Measurements from ENCODE around the gene DYNC2LI1.

The DYNC2LI1 gene

GRCh38 chr2:43824951-43825493 is 51.2 kb downstream of the DYNC2LI1 start:
- Mint-ChIP-seq H3K4me3 (no peak overlapping the region), H3K9me3 (no peaks in the 10 kb centered on the region), H3K36me3 (ENCODE audit: insufficient read depth) (no peaks in the 10 kb centered on the region), H3K4me1 (no peaks in the 10 kb centered on the region), H3K27me3 (peaks cover 63% of the 10 kb centered on the region), H3K27ac (ENCODE audit: low read depth) (no peak overlapping the region)
- DNase-seq (ENCODE audit: low spot score in 2 of 2): no peak
- no peak for ATAC-seq (replicated peaks; ENCODE audit: extremely low read depth, poor library complexity, severe bottlenecking)

- DNase-seq (ENCODE audit: low spot score in 2 of 2) (no peak), ATAC-seq (replicated peaks; ENCODE audit: extremely low read depth, poor library complexity, severe bottlenecking) (no peak)
- Mint-ChIP-seq H3K9me3 (no peaks in the 10 kb centered on the region), H3K4me3 (no peak overlapping the region), H3K27ac (ENCODE audit: low read depth) (no peak overlapping the region), H3K27me3 (peaks cover 66% of the 10 kb centered on the region), H3K4me1 (no peaks in the 10 kb centered on the region), H3K36me3 (ENCODE audit: insufficient read depth) (no peaks in the 10 kb centered on the region)
Measured at GRCh38 chr2:43825841-43826240, 52.0 kb downstream of the DYNC2LI1 start.

DNA sequence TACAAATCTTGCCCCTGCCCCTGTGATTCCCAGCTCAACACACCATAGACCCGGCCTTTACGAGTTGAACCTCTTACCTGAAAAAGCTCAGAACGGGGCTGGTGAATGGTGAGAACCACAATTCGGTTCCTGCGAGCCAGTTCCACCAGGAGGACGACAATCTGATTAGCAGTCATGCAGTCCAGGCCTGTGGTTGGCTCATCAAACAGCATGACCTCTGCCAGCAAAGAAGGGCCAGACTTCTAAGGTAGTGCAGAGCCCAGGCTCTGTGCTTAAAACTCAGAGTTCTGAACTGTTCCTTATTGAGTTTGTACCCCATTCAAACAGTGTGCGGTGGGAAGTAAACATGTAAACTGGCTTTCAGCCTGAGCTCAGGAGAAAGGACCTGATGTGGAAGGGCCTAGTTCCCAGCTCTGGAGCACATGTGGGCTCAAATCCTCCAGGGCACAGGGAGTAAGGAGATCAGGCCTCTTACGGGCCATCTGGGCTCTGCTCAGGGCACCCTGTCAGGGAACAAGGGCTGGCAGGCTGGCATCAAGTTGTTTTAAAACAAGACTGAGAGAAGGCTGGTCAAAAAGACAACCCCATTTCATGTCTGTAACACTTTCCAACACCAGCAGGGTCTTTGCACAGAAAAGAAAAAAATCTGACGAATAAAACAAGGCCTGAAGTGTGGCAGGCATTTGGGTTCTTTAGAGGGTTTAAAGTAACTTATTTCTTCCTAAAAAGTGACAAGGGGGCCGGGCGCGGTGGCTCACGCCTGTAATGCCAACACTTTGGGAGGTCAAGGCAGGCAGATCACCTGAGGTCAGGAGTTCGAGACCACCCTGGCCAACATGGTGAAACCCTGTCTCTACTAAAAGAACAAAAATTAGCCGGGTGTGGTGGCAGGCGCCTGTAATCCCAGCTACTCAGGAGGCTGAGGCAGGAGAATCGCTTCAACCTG is 52.7 kb downstream of the DYNC2LI1 start:
- DNase-seq (ENCODE audit: low spot score in 2 of 2) (no peak), ATAC-seq (replicated peaks; ENCODE audit: extremely low read depth, poor library complexity, severe bottlenecking) (no peak)
- peaks cover 66% of the 10 kb centered on the region for H3K27me3 Mint-ChIP-seq
- no peak overlapping the region for H3K4me3 Mint-ChIP-seq
- H3K9me3 Mint-ChIP-seq: no peaks in the 10 kb centered on the region
- peaks cover 2% of the 10 kb centered on the region for H3K36me3 Mint-ChIP-seq (ENCODE audit: insufficient read depth)
- no peak overlapping the region for H3K27ac Mint-ChIP-seq (ENCODE audit: low read depth)
- H3K4me1 Mint-ChIP-seq: peaks cover 4% of the 10 kb centered on the region

DNA sequence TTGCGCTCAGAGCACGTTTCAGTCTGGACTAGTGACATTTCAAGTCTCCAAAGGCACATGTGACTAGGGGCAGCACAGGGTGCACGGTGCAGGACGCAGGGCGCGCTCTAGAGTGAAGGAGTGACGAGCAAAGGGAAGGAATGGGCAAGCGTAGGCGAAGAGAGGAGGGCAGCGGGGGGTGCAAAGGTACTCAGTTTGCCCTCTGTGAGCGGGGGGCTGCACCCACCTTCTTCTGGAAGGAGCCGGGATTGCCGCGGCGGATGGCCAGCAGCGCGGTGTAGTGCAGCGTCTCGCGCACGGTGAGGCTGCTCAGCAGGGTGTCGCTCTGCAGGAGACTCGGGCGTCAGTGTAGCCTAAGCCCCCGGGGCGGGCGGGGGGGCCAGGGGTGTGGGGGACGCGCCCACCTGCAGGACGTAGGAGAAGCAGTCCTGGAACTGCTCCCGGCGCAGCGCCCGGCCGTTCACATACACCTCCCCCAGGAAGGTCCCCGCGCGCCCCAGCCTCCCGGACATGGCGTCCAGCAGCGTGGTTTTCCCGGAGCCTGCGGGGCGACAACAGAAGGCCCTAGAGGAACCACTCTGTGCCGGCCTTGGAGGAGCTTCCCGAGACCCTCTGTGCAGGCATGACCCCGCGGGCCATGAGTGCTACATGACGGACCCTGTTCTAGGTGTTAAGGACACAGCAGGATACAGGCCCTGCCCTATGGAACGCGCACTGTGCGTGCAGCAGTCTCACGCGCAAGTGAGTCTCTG is 57.9 kb downstream of the DYNC2LI1 start:
- DNase-seq (ENCODE audit: low spot score in 2 of 2) (no peak), ATAC-seq (replicated peaks; ENCODE audit: extremely low read depth, poor library complexity, severe bottlenecking) (no peak)
- H3K9me3 Mint-ChIP-seq: no peaks in the 10 kb centered on the region
- H3K36me3 Mint-ChIP-seq (ENCODE audit: insufficient read depth): peaks cover 2% of the 10 kb centered on the region
- no peak overlapping the region for H3K27ac Mint-ChIP-seq (ENCODE audit: low read depth)
- H3K4me1 Mint-ChIP-seq: peaks cover 6% of the 10 kb centered on the region
- no peak overlapping the region for H3K4me3 Mint-ChIP-seq
- H3K27me3 Mint-ChIP-seq: peaks cover 41% of the 10 kb centered on the region

GRCh38 chr2:43832457-43832856 is 58.6 kb downstream of the DYNC2LI1 start:
- no peak for ATAC-seq (replicated peaks; ENCODE audit: extremely low read depth, poor library complexity, severe bottlenecking)
- Mint-ChIP-seq H3K27ac (ENCODE audit: low read depth) (no peak overlapping the region), H3K27me3 (peaks cover 40% of the 10 kb centered on the region), H3K4me1 (peaks cover 6% of the 10 kb centered on the region), H3K4me3 (no peak overlapping the region), H3K36me3 (ENCODE audit: insufficient read depth) (peaks cover 2% of the 10 kb centered on the region), H3K9me3 (no peaks in the 10 kb centered on the region)
- DNase-seq (ENCODE audit: low spot score in 2 of 2): no peak

- no peak overlapping the region for H3K4me3 Mint-ChIP-seq
- H3K27ac Mint-ChIP-seq (ENCODE audit: low read depth): no peak overlapping the region
- no peaks in the 10 kb centered on the region for H3K9me3 Mint-ChIP-seq
- no peaks in the 10 kb centered on the region for H3K36me3 Mint-ChIP-seq (ENCODE audit: insufficient read depth)
- H3K27me3 Mint-ChIP-seq: peaks cover 17% of the 10 kb centered on the region
- ATAC-seq (replicated peaks; ENCODE audit: extremely low read depth, poor library complexity, severe bottlenecking) (no peak), DNase-seq (ENCODE audit: low spot score in 2 of 2) (no peak)
- H3K4me1 Mint-ChIP-seq: no peaks in the 10 kb centered on the region
Measured at GRCh38 chr2:43837033-43837432, 63.2 kb downstream of the DYNC2LI1 start.

DNA sequence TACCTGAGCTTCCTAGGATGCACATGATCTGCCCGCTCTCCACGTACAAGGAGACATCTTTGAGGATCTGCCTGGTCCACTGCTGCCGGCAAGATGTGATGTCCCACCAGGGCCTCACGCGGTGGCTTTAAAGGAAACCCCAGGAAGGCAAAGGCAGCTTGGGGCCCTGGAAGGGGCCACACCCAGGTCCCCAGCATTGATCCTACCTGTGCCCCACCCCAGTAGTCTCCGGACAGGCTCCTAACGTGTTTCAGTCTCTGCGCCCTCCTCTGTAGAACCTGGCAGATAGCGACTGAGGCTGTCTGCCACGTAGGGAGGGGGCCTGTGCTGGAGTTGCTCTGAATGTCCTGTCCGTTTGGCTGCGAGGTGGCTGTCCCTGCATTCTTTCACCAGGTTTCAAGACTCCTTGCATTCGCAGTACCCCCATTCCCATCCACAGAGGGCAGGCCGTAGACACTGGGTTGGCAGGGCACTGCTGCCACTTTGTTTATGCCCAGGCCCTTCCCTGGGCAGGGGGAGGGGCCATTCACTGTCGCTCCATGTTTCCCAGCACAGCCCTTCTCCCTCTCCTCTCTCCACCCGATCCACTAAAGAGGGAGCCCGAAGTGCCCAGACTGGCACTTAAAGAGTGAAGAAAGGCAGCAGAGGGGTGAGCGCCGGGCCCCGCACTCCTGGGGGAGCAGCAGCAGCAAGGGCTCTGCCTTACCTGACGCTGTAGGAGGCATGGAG is 64.2 kb downstream of the DYNC2LI1 start:
- no peaks in the 10 kb centered on the region for H3K4me1 Mint-ChIP-seq
- H3K27ac Mint-ChIP-seq (ENCODE audit: low read depth): no peak overlapping the region
- H3K4me3 Mint-ChIP-seq: no peak overlapping the region
- H3K36me3 Mint-ChIP-seq (ENCODE audit: insufficient read depth): no peaks in the 10 kb centered on the region
- peaks cover 17% of the 10 kb centered on the region for H3K27me3 Mint-ChIP-seq
- no peaks in the 10 kb centered on the region for H3K9me3 Mint-ChIP-seq
- DNase-seq (ENCODE audit: low spot score in 2 of 2) (no peak), ATAC-seq (replicated peaks; ENCODE audit: extremely low read depth, poor library complexity, severe bottlenecking) (no peak)

DNA sequence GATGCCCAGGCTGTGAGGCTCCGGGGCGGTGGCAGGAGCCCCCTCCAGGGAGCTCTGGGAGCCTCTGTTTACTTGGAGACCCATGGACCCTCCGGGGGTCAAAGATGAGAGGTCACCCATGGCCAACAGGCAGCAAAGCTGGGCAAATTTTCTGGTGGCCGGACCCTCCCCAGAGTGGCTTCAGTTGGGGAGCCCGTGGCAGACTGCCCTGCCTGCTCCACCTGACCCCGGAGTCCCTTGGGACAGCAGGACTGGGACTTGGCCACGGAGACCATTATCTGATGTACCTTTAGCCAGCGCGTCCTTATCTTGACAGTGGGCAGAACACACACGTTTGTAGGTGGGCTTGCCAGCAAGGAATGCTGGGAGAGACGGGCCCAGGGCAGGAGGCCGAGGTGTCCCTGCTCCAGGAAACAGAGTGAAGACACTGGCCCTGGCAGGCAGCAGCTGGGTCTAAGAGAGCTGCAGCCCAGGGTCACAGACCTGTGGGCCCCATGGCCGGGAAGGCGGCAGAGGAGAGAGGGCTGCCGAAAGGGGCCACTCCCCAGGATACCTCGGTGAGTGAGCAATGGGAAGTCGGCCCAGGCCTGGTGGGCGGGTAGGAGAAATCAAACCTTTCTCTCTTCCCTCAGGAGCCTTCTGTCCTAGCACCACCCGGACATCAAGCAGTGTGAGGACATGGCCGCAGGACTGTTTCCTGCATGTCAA is 64.9 kb downstream of the DYNC2LI1 start, which contains the start of the genes ABCG5 and ABCG8:
TSS of gene ABCG5 (minus strand) at position 280 of the 708 bp plus-strand sequence. CDS start at position 120, 160 bp downstream.
TSS of gene ABCG8 (plus strand) at position 412 of the 708 bp plus-strand sequence. CDS start at position 495, 83 bp downstream.
- H3K4me3 Mint-ChIP-seq: no peak within 1 kb of the TSS
- H3K9me3 Mint-ChIP-seq: no peaks in the 10 kb centered on the region
- no peaks in the 10 kb centered on the region for H3K4me1 Mint-ChIP-seq
- ATAC-seq (replicated peaks; ENCODE audit: extremely low read depth, poor library complexity, severe bottlenecking): no peak
- no peak for DNase-seq (ENCODE audit: low spot score in 2 of 2)
- no peak within 1 kb of the TSS for H3K27ac Mint-ChIP-seq (ENCODE audit: low read depth)
- H3K36me3 Mint-ChIP-seq (ENCODE audit: insufficient read depth): no peaks in the 10 kb centered on the region
- peaks cover 17% of the 10 kb centered on the region for H3K27me3 Mint-ChIP-seq

DNA sequence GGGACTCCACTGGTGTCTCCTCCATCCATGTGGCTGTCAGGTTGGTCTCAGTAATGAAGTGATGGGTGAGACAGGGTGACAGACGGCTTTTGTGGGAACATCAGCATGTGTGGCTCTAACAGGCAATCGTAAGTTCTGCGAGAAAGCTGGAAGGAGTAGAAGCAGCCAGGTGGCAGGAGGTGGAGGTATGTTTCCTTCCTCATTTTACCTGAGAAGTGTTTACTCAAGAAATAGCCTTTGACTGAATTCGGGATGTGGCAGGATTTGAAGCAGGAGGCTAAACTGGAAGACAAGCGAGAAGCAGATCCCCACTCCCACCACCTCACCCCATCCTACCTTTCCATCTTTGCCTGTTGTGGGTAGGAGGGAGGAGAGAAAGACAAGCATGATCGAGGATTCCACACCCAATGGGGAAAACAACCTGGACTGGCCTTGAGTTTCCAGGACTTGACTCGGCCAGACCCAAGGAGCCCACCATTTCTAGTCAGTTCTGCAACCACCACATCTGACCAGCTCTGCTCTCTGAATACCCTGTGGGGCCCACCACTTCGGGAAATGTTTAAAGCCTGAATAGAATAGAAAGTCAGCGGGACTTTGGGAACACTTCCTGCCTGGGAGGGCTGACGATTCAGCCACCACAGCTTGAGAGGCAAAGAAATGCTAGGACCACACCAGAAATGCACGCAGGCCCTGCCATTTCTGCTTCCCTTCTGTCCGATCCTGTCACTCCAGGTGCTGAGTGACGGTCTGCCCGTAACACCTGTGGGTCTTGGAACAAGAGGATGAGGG is 66.1 kb downstream of the DYNC2LI1 start:
- DNase-seq (ENCODE audit: low spot score in 2 of 2) (no peak), ATAC-seq (replicated peaks; ENCODE audit: extremely low read depth, poor library complexity, severe bottlenecking) (no peak)
- H3K36me3 Mint-ChIP-seq (ENCODE audit: insufficient read depth): no peaks in the 10 kb centered on the region
- H3K27ac Mint-ChIP-seq (ENCODE audit: low read depth): no peak overlapping the region
- no peak overlapping the region for H3K4me3 Mint-ChIP-seq
- no peaks in the 10 kb centered on the region for H3K4me1 Mint-ChIP-seq
- H3K27me3 Mint-ChIP-seq: peaks cover 17% of the 10 kb centered on the region
- H3K9me3 Mint-ChIP-seq: no peaks in the 10 kb centered on the region

DNA sequence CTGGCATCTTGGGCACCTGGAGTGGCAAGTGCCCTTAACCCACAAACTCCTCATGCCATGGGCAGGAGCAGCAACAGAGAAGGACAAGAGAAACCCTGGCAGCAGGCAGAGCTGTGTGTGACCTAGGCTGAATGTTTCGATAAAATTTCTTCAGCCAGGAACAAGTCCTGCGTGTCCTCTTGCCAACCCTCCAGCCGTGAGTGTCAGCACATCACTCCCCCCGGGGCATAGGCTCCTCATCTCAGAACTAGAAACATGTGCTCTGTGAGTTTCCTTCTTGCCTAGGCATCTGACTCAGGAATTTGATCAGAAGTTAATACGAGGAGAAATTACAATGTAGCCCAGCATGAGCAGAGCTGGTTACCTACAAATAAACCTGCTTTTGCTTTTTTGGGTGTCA is 67.1 kb downstream of the DYNC2LI1 start:
- ATAC-seq (replicated peaks; ENCODE audit: extremely low read depth, poor library complexity, severe bottlenecking) (no peak), DNase-seq (ENCODE audit: low spot score in 2 of 2) (no peak)
- H3K4me3 Mint-ChIP-seq: no peak overlapping the region
- H3K27ac Mint-ChIP-seq (ENCODE audit: low read depth): no peak overlapping the region
- H3K9me3 Mint-ChIP-seq: no peaks in the 10 kb centered on the region
- no peaks in the 10 kb centered on the region for H3K36me3 Mint-ChIP-seq (ENCODE audit: insufficient read depth)
- peaks cover 17% of the 10 kb centered on the region for H3K27me3 Mint-ChIP-seq
- no peaks in the 10 kb centered on the region for H3K4me1 Mint-ChIP-seq
